GM12878 (cell line): ENCODE measurements around the gene DST. TPM values are rescaled to one million over a fixed set of nuclear protein-coding genes. Genes with fewer than 3 reads are reported as not detected.

ENCODE experiments used
- ATAC-seq: fragments of 200-7000 bp; cut with Tn5 transposase; 3 replicates; pipeline ENCODE4 v1.9.1; 2020; ENCODE audit warnings: mild to moderate bottlenecking, moderate library complexity
- BruUV-seq: library from RNA; stranded (reverse); fragments of 400-500 nt; replicated peaks from 2 replicates; lab custom pipeline; 2021; lab: Mats Ljungman, UMichigan
- CTCF ChIA-PET: fragments of 300-600 bp; sonication (Branson Sonifier 250); formaldehyde crosslinking; extraction: SDS; loops from one replicate; lab custom pipeline; 2021; ENCODE audit warnings: inconsistent platforms; lab: Yijun Ruan, JAX
- POLR2A ChIA-PET: fragments of 350-600 bp; formaldehyde crosslinking; extraction: SDS; loops from one replicate; lab custom pipeline; 2021; ENCODE audit warnings: inconsistent platforms; lab: Charles Lee
- RAD21 ChIA-PET: fragments of 300-600 bp; sonication (Branson Sonifier 250); formaldehyde crosslinking; loops from one replicate; lab custom pipeline; 2023; ENCODE audit warnings: antibody characterized with exemption; ENCODE audit not compliant: unreplicated experiment; lab: Charles Lee
- SMC1A ChIA-PET: fragments of 300-600 bp; sonication (Branson Sonifier 250); formaldehyde crosslinking; loops from one replicate; lab custom pipeline; 2023; ENCODE audit not compliant: unreplicated experiment, uncharacterized antibody; lab: Charles Lee
- DNase-seq: peaks from one replicate; pipeline ENCODE4 v3.0.0-alpha.2; 2011; ENCODE audit warnings: low read depth, low spot score
- FAIRE-seq: peaks from 3 replicates; lab custom pipeline; 2011; peaks lifted over from hg19 to GRCh38; lab: Jason Lieb, UNC
- H2AFZ ChIP-seq: 2 replicates; pipeline ENCODE4 v1.6.0; 2011; ENCODE audit warnings: low read depth, low read length, control low read depth; ENCODE audit not compliant: control insufficient read depth
- H3K27ac ChIP-seq: 2 replicates; pipeline ENCODE4 v1.5.1; 2011; ENCODE audit warnings: control low read depth; ENCODE audit not compliant: control insufficient read depth, insufficient read depth
- H3K27me3 ChIP-seq, 2 experiments: replicated peaks in 1 of 2; 2 replicates each; pipeline versions ENCODE4 v1.6.0 to v1.6.1; 2011; ENCODE audit warnings: low read length in 1 of 2; ENCODE audit not compliant: control insufficient read depth in 2 of 2, insufficient read depth in 2 of 2
- H3K36me3 ChIP-seq, 2 experiments: 2 replicates each; pipeline ENCODE4 v1.5.1; 2011; ENCODE audit warnings: low read length in 1 of 2; ENCODE audit not compliant: control insufficient read depth in 2 of 2, insufficient read depth in 2 of 2
- H3K4me1 ChIP-seq: 2 replicates; pipeline ENCODE4 v1.6.1; 2011; ENCODE audit warnings: mild to moderate bottlenecking, low read length, moderate library complexity, mixed read lengths; ENCODE audit not compliant: control insufficient read depth, insufficient read depth
- H3K4me2 ChIP-seq: 2 replicates; pipeline ENCODE4 v1.6.0; 2011; ENCODE audit warnings: control low read depth; ENCODE audit not compliant: control insufficient read depth, insufficient read depth
- H3K4me3 ChIP-seq: fragments of 200-600 bp; sonication (generic); 2 replicates; pipeline ENCODE4 v1.5.1; 2016
- H3K79me2 ChIP-seq: 2 replicates; pipeline ENCODE4 v1.6.0; 2011; ENCODE audit warnings: low read length; ENCODE audit not compliant: control insufficient read depth, insufficient read depth
- H3K9ac ChIP-seq: 2 replicates; pipeline ENCODE4 v1.8.0; 2011; ENCODE audit warnings: low read length, control low read depth, mixed read lengths; ENCODE audit not compliant: control insufficient read depth, insufficient read depth
- H3K9me3 ChIP-seq: replicated peaks from 3 replicates; pipeline ENCODE4 v1.5.1; 2011; ENCODE audit warnings: mild to moderate bottlenecking, low read length; ENCODE audit not compliant: control insufficient read depth, insufficient read depth
- H4K20me1 ChIP-seq: 2 replicates; pipeline ENCODE4 v1.6.0; 2011; ENCODE audit not compliant: control insufficient read depth, insufficient read depth
- MYB ChIP-seq: fragments of 150-350 bp; IDR thresholded peaks from 2 replicates; pipeline ENCODE4 v1.6.1; 2014; ENCODE audit warnings: mild to moderate bottlenecking, low read depth, low read length, borderline replicate concordance
- NBN ChIP-seq: fragments of 450-650 bp; IDR thresholded peaks from 2 replicates; pipeline ENCODE4 v1.6.1; 2016
- RAD21 ChIP-seq: IDR thresholded peaks from 2 replicates; pipeline ENCODE4 v1.6.1; 2011; ENCODE audit warnings: mild to moderate bottlenecking, low read depth, low read length, moderate library complexity; ENCODE audit not compliant: insufficient read depth
- STAT3 ChIP-seq: IDR thresholded peaks from 2 replicates; pipeline ENCODE4 v1.6.1; 2011; ENCODE audit warnings: low read depth, low read length, improper control_type of control experiment
- WGBS: methylation state at CpG from one replicate; pipeline ENCODE4 v1.1.6; 2016; ENCODE audit warnings: low lambda C conversion rate; ENCODE audit not compliant: insufficient replicate concordance, insufficient coverage; ENCODE audit errors: missing lambda C conversion rate; 5-methylcytosine and 5-hydroxymethylcytosine counted together
- in situ Hi-C: fragments of 300-500 bp; cut with MboI; formaldehyde crosslinking; loops from 9 replicates; pipeline ENCODE4 v1.14.3; 2018; ENCODE audit warnings: mixed read lengths
- intact Hi-C: fragments of 100-400 bp; cut with micrococcal nuclease; formaldehyde crosslinking; loops from one replicate; pipeline ENCODE4 v1.14.2; 2022; ENCODE audit not compliant: unreplicated experiment
- polyA plus RNA-seq, 11 experiments: library from polyadenylated mRNA; depleted of rRNA in 4 of 11; unstranded in 6 of 11; stranded (reverse) in 5 of 11; fragments of >200 nt; fragmentation: Nextera tagmentation in 4 of 11; fragmentation: Illumina TruSeq in 1 of 11; extraction: Ambion mirVana in 4 of 11; extraction: Trizol in 1 of 11; gene quantifications; 1 replicate in 1 of 11; 2 replicates in 10 of 11; pipeline versions ENCODE4 v1.2.1 to v1.2.3, GENCODE V29; 2011 to 2016; ENCODE audit warnings: inconsistent platforms in 2 of 11, missing spikeins in 2 of 11, low read depth in 1 of 11
- total RNA-seq, 4 experiments: library from RNA; depleted of rRNA in 3 of 4; stranded (reverse); fragments of >200 nt in 3 of 4; fragmentation: Illumina TruSeq in 1 of 4; extraction: Trizol in 1 of 4; gene quantifications; 2 replicates each; pipeline versions ENCODE4 v1.2.1 to v1.2.3, GENCODE V29; 2013 to 2021
- TF ChIP-seq, protein P1 (sequence below): fragments of 450-650 bp; IDR thresholded peaks from 2 replicates; pipeline ENCODE4 v1.6.1; 2016; ENCODE audit warnings: mild to moderate bottlenecking
- TF ChIP-seq, protein P2 (sequence below): fragments of 450-650 bp; IDR thresholded peaks from 2 replicates; pipeline ENCODE4 v1.6.1; 2017; ENCODE audit warnings: low read depth, mild to moderate bottlenecking, moderate library complexity
- TF ChIP-seq, protein P3 (sequence below): fragments of 450-650 bp; IDR thresholded peaks from 2 replicates; pipeline ENCODE4 v1.6.1; 2017; ENCODE audit warnings: borderline replicate concordance
- TF ChIP-seq, protein P4 (sequence below): fragments of 450-650 bp; IDR thresholded peaks from 2 replicates; pipeline ENCODE4 v1.6.1; 2017; ENCODE audit warnings: mild to moderate bottlenecking

Gene DST
- total and polyA plus RNA-seq, 10 of the 15 experiments (the other 5 are each of a cell fraction or from before 2014, with no cell fraction given): 32.1 to 156 (median 75.0) TPM

DNA sequence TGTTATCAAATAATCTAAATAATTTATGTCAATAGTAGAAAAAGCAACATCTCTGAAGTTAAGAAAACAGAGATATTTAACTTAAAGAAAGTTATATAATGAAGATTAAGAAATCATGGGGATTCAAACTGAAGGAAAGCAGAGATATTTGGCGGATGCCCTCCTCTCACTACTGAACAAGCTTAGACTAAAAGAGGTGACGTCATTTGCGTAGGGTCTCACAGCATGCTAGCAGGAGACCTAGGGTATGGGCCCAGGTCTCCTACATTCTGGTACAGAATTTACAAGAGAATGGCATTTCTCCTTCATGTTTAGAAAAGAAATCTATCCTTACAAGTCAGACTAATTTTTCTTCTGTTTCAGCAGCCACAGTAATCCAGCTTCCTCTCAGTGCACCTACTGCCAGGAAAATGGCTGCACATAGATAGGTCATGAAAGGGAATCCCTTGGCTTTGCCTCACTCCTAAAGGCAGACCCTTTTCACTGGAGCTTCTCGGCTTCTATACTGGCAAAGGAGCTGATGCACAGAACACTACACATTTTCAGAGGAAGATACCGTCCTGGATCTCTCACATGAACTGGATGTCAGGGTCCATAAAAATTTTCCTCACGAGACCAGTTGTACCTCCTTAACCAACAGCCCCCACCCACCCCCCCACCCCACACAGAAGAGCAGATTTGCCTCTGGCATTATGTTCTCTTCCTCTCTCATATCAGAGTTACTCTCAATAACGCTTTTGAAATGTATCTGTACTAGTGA, 41.8 kb upstream of the DST start:
- Histone ChIP-seq H3K9me3 (no peaks in the 10 kb centered on the region), H4K20me1 (no peaks in the 10 kb centered on the region), H3K9ac (no peak overlapping the region), H3K4me1 (peaks cover 8% of the 10 kb centered on the region), H3K4me3 (no peak overlapping the region), H3K27me3 (no peaks in the 10 kb centered on the region), H3K79me2 (peaks cover 2% of the 10 kb centered on the region; the same call in 1 of the 2 replicates), H3K4me2 (no peak overlapping the region), H2AFZ (no peak overlapping the region), H3K27ac (no peak overlapping the region), H3K36me3 (peaks cover 0 to 13% of the 10 kb centered on the region in 2 experiments; a peak in 2 of 4 replicates)
- ATAC-seq (no peak), FAIRE-seq (no peak), DNase-seq (no peak)
- no TSS peak for BruUV-seq
- 69% methylated on average over 7 of the region's 7 CpGs for whole genome bisulfite sequencing
- CTCF ChIA-PET: interaction anchor here (0.7 to 1.3 kb wide), 5 partner anchors 16 to 251 kb away, joined by 3 to 4 read pairs (median 3); partner anchors contain the start of gene DST
- intact Hi-C loops: no loop called here
- SMC1A ChIA-PET: interaction anchor here (0.7 to 1.6 kb wide), 7 partner anchors 8 to 61 kb away, joined by 3 to 5 read pairs (median 3); no protein-coding TSS in a partner anchor
- RAD21 ChIA-PET: no interaction called here
- in situ Hi-C loops: no loop called here
- POLR2A ChIA-PET: no interaction called here
- TF ChIP-seq MYB: no peak
- TF ChIP-seq, protein P1, sequence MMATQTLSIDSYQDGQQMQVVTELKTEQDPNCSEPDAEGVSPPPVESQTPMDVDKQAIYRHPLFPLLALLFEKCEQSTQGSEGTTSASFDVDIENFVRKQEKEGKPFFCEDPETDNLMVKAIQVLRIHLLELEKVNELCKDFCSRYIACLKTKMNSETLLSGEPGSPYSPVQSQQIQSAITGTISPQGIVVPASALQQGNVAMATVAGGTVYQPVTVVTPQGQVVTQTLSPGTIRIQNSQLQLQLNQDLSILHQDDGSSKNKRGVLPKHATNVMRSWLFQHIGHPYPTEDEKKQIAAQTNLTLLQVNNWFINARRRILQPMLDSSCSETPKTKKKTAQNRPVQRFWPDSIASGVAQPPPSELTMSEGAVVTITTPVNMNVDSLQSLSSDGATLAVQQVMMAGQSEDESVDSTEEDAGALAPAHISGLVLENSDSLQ: no peak
- TF ChIP-seq, protein P2, sequence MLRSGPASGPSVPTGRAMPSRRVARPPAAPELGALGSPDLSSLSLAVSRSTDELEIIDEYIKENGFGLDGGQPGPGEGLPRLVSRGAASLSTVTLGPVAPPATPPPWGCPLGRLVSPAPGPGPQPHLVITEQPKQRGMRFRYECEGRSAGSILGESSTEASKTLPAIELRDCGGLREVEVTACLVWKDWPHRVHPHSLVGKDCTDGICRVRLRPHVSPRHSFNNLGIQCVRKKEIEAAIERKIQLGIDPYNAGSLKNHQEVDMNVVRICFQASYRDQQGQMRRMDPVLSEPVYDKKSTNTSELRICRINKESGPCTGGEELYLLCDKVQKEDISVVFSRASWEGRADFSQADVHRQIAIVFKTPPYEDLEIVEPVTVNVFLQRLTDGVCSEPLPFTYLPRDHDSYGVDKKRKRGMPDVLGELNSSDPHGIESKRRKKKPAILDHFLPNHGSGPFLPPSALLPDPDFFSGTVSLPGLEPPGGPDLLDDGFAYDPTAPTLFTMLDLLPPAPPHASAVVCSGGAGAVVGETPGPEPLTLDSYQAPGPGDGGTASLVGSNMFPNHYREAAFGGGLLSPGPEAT: no peak
- TF ChIP-seq, protein P3, sequence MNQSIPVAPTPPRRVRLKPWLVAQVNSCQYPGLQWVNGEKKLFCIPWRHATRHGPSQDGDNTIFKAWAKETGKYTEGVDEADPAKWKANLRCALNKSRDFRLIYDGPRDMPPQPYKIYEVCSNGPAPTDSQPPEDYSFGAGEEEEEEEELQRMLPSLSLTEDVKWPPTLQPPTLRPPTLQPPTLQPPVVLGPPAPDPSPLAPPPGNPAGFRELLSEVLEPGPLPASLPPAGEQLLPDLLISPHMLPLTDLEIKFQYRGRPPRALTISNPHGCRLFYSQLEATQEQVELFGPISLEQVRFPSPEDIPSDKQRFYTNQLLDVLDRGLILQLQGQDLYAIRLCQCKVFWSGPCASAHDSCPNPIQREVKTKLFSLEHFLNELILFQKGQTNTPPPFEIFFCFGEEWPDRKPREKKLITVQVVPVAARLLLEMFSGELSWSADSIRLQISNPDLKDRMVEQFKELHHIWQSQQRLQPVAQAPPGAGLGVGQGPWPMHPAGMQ: no peak
- no peak for TF ChIP-seq RAD21
- TF ChIP-seq, protein P4, sequence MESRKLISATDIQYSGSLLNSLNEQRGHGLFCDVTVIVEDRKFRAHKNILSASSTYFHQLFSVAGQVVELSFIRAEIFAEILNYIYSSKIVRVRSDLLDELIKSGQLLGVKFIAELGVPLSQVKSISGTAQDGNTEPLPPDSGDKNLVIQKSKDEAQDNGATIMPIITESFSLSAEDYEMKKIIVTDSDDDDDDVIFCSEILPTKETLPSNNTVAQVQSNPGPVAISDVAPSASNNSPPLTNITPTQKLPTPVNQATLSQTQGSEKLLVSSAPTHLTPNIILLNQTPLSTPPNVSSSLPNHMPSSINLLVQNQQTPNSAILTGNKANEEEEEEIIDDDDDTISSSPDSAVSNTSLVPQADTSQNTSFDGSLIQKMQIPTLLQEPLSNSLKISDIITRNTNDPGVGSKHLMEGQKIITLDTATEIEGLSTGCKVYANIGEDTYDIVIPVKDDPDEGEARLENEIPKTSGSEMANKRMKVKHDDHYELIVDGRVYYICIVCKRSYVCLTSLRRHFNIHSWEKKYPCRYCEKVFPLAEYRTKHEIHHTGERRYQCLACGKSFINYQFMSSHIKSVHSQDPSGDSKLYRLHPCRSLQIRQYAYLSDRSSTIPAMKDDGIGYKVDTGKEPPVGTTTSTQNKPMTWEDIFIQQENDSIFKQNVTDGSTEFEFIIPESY: no peak
- no peak for TF ChIP-seq STAT3
- no peak for TF ChIP-seq NBN
